T-helper 2 cell treated with Interferon-gamma antibody and Interleukin-4, amounts not matched to agents 5 μg/mL and 100 μg/mL, for 36 hours (primary cell): ENCODE measurements around the gene SCAMP1.

ENCODE experiments used
- DNase-seq: peaks from one replicate; pipeline ENCODE4 v3.0.0; 2021; ENCODE audit warnings: low spot score
- H3K27ac Mint-ChIP-seq: one replicate; pipeline ENCODE4 v1.8.0; 2021; ENCODE audit warnings: mild to moderate bottlenecking, mixed read lengths
- H3K27me3 Mint-ChIP-seq: one replicate; pipeline ENCODE4 v1.8.0; 2021; ENCODE audit warnings: low read depth, mixed read lengths
- H3K36me3 Mint-ChIP-seq: one replicate; pipeline ENCODE4 v1.8.0; 2021; ENCODE audit warnings: low read depth, mixed read lengths
- H3K4me1 Mint-ChIP-seq: one replicate; pipeline ENCODE4 v1.8.0; 2021; ENCODE audit warnings: low read depth, mixed read lengths
- H3K4me3 Mint-ChIP-seq: one replicate; pipeline ENCODE4 v1.8.0; 2022; ENCODE audit warnings: mild to moderate bottlenecking, moderate library complexity, mixed read lengths
- H3K9me3 Mint-ChIP-seq: one replicate; pipeline ENCODE4 v1.8.0; 2021; ENCODE audit warnings: mixed read lengths

The SCAMP1 gene

DNA sequence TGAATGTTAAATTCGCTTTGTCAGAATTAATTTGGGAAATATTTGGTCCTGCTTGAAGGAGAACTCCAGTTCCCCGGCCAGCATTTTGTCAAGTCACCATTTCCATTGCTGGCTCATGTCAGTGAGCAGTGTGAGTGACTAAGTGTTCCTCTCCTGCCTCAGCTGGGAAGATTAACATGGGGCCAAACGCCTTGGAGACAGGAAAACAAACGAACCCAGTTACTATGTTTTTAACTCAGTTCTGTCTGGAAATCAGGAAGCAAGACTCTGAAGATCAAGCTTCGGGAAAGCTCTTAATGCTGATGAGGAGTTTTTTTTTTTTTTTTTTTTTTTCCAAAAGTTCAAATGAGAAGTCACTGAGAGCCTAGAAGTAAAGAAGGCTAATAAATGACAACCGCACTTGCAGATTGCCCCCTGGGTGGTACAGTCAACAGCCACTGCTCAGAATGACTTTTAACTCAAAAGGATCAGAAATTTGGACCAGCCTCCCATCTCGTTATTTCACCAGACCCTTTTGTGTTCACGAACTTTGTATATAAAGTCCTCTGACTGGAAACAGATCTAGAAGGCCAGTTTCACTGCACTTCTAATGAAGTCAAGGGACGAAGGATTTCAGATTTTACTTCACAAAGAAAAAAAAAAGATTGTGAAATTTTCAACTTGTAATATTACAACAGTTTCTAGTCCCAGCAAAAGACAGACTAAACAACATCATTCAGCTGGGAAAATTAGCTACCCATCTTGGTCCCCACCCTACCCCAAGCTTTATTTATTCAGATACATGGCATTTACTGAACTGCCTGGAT, 166.8 kb downstream of the SCAMP1 start:
- no peak overlapping the region for H3K27ac Mint-ChIP-seq
- no peak for DNase-seq
- H3K4me3 Mint-ChIP-seq = no peak overlapping the region
- peaks cover 6% of the 10 kb centered on the region for H3K27me3 Mint-ChIP-seq
- peaks cover 4% of the 10 kb centered on the region for H3K4me1 Mint-ChIP-seq
- H3K36me3 Mint-ChIP-seq = no peaks in the 10 kb centered on the region
- no peaks in the 10 kb centered on the region for H3K9me3 Mint-ChIP-seq

- Mint-ChIP-seq H3K27me3 (peaks cover 6% of the 10 kb centered on the region), H3K27ac (no peak overlapping the region), H3K36me3 (no peaks in the 10 kb centered on the region), H3K4me3 (no peak overlapping the region), H3K4me1 (peaks cover 4% of the 10 kb centered on the region), H3K9me3 (no peaks in the 10 kb centered on the region)
- DNase-seq = no peak
These were observed 167.5 kb downstream of the SCAMP1 start for GRCh38 chr5:78527925-78528324.
